Measurements from ENCODE around the gene ADAM22.

The ADAM22 gene

GRCh38 chr7:88243345-88243909 lies 309.4 kb downstream of the ADAM22 start:
- Histone ChIP-seq H3K36me3 (no peaks in the 10 kb centered on the region), H3K27me3 (no peaks in the 10 kb centered on the region), H3K4me3 (ENCODE audit: low read depth, low read length) (no peak overlapping the region), H3K9me3 (no peaks in the 10 kb centered on the region), H3K4me1 (peaks cover 5% of the 10 kb centered on the region; the same call in 1 of the 2 replicates)
- TF ChIP-seq, protein P1, sequence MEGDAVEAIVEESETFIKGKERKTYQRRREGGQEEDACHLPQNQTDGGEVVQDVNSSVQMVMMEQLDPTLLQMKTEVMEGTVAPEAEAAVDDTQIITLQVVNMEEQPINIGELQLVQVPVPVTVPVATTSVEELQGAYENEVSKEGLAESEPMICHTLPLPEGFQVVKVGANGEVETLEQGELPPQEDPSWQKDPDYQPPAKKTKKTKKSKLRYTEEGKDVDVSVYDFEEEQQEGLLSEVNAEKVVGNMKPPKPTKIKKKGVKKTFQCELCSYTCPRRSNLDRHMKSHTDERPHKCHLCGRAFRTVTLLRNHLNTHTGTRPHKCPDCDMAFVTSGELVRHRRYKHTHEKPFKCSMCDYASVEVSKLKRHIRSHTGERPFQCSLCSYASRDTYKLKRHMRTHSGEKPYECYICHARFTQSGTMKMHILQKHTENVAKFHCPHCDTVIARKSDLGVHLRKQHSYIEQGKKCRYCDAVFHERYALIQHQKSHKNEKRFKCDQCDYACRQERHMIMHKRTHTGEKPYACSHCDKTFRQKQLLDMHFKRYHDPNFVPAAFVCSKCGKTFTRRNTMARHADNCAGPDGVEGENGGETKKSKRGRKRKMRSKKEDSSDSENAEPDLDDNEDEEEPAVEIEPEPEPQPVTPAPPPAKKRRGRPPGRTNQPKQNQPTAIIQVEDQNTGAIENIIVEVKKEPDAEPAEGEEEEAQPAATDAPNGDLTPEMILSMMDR (IDR thresholded peaks at IDR 0.05; ENCODE audit: low read depth, low read length): peak; percentile 76
- no peak for DNase-seq

DNA sequence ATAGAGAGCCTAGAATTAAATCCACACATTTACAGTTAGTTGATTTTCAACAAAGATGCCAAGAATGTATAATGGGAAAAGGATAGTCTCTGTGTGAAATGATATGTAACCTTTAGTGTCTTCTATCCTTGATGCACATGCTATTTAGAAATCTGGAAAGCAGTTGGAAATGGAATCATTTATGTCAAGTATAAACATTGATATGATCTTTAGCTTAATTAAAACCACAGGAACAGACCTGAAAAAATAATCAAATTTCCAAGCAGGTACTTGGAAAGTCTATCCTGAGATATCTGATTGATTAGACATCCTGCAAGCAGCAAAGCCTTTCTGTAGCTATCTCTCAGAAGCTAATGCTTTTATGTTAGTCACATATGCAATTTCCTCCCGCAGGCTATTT lies 310.2 kb downstream of the ADAM22 start:
- Histone ChIP-seq H3K4me3 (ENCODE audit: low read depth, low read length) (no peak overlapping the region), H3K36me3 (no peaks in the 10 kb centered on the region), H3K4me1 (peaks cover 5% of the 10 kb centered on the region; the same call in 1 of the 2 replicates), H3K9me3 (no peaks in the 10 kb centered on the region), H3K27me3 (no peaks in the 10 kb centered on the region)
- TF ChIP-seq, protein P1 (IDR thresholded peaks at IDR 0.05; ENCODE audit: low read depth, low read length): no peak
- no peak for DNase-seq

All from BE2C (cell line).